ENCODE measurements around the gene DYNC2I2. TPM values are rescaled to one million over a fixed set of nuclear protein-coding genes. Genes with fewer than 3 reads are reported as not detected.
A peak's percentile ranks its signal among the peaks of the same experiment; 100 is the strongest.

Gene DYNC2I2
- polyA plus RNA-seq, 1 of the 3 experiments (the other 2 are of a cell fraction): 73.7 TPM

- ChIA-PET POLR2A (no interaction called here), CTCF (no interaction called here)
- no peaks in the 10 kb centered on the region for H3K79me2 ChIP-seq (ENCODE audit: insufficient read depth)
- H3K9me3 ChIP-seq: no peaks in the 10 kb centered on the region
- TF ChIP-seq, protein P1, sequence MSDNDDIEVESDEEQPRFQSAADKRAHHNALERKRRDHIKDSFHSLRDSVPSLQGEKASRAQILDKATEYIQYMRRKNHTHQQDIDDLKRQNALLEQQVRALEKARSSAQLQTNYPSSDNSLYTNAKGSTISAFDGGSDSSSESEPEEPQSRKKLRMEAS (IDR thresholded peaks at IDR 0.05; ENCODE audit: low read depth): no peak
- no peak for TF ChIP-seq JUND (IDR thresholded peaks at IDR 0.05)
- no peak overlapping the region for H3K9ac ChIP-seq
- H4K20me1 ChIP-seq (ENCODE audit: insufficient read depth): no peaks in the 10 kb centered on the region
- no peaks in the 10 kb centered on the region; a peak in 1 of 4 replicates for H3K4me1 ChIP-seq (ENCODE audit: control insufficient read depth in 1 of 2, insufficient read depth in 2 of 2, low read depth in 1 of 2, low read length in 1 of 2)
- 94% methylated on average over 5 of the region's 10 CpGs for WGBS (ENCODE audit: low lambda C conversion rate)
- no peaks in the 10 kb centered on the region for H3K9me2 ChIP-seq
- H3K4me3 ChIP-seq (ENCODE audit: low read depth in 2 of 2, low read length in 1 of 2): no peak overlapping the region
- DNase-seq: peak; percentile 16
- H2AFZ ChIP-seq (ENCODE audit: low read depth): no peak overlapping the region
- no peak overlapping the region for H3K4me2 ChIP-seq
- peaks cover 26 to 85% of the 10 kb centered on the region in 2 experiments for H3K36me3 ChIP-seq (replicated peaks in 1 of 2; ENCODE audit: control insufficient read depth in 1 of 2, insufficient read depth in 2 of 2, low read length in 1 of 2)
- no peaks in the 10 kb centered on the region for H3K27me3 ChIP-seq (ENCODE audit: insufficient read depth)
- no peak overlapping the region for H3K27ac ChIP-seq (ENCODE audit: low read depth in 2 of 2, low read length in 1 of 2)
- H3F3A ChIP-seq (replicated peaks; ENCODE audit: insufficient read depth): peaks cover 26% of the 10 kb centered on the region
Observed at GRCh38 chr9:128629136-128629535, 27.5 kb downstream of the DYNC2I2 start.

DNA sequence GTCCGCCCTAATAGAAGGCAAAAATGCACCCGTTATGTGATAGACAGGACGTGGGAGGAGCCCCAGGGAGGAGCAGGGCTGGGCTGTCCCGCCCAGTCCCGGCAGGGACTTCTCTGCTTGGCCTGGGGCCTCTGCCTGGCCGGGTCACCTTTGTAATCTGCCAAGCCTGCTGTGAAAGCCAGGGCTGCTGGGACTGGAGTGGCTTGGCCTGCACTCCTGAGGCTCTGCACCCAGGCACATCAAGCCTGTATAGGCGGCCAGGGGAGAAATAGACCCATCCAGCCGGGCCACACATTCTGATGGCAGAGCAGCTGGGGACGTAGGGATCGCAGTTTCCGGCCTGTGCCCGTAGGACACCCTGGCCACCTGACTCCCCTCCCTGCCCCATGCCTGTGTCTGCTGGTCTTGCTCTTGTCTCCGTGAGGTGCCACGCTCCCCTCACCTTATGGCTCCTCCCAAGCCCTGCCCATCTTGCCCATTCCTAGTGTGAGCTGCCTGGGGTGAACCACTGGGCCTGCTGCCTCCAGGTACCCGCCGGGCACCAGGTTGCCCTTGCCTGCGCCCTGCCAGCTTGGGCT is 28.1 kb downstream of the DYNC2I2 start:
- Histone ChIP-seq H3K4me2 (no peak overlapping the region), H4K20me1 (ENCODE audit: insufficient read depth) (no peaks in the 10 kb centered on the region), H3K4me3 (ENCODE audit: low read depth in 2 of 2, low read length in 1 of 2) (no peak overlapping the region), H3K27ac (ENCODE audit: low read depth in 2 of 2, low read length in 1 of 2) (no peak overlapping the region), H3K36me3 (replicated peaks in 1 of 2; ENCODE audit: control insufficient read depth in 1 of 2, insufficient read depth in 2 of 2, low read length in 1 of 2) (peaks cover 32 to 82% of the 10 kb centered on the region in 2 experiments), H3K79me2 (ENCODE audit: insufficient read depth) (no peaks in the 10 kb centered on the region), H2AFZ (ENCODE audit: low read depth) (no peak overlapping the region), H3K27me3 (ENCODE audit: insufficient read depth) (no peaks in the 10 kb centered on the region), H3F3A (replicated peaks; ENCODE audit: insufficient read depth) (peaks cover 26% of the 10 kb centered on the region), H3K9me2 (no peaks in the 10 kb centered on the region), H3K9me3 (no peaks in the 10 kb centered on the region), H3K9ac (no peak overlapping the region), H3K4me1 (ENCODE audit: control insufficient read depth in 1 of 2, insufficient read depth in 2 of 2, low read depth in 1 of 2, low read length in 1 of 2) (no peaks in the 10 kb centered on the region; a peak in 1 of 4 replicates)
- 93% methylated on average over 13 of the region's 17 CpGs for WGBS (ENCODE audit: low lambda C conversion rate)
- TF ChIP-seq FOXJ3 (CRISPR knock-in tag; IDR thresholded peaks at IDR 0.05) (no peak), GABPA (IDR thresholded peaks at IDR 0.05; ENCODE audit: low read depth) (no peak), ELF1 (IDR thresholded peaks at IDR 0.05) (no peak), TEAD4 (IDR thresholded peaks at IDR 0.05; ENCODE audit: borderline replicate concordance, insufficient read depth) (no peak), REST (IDR thresholded peaks at IDR 0.05; ENCODE audit: low read depth, low read length) (no peak), SIN3A (IDR thresholded peaks at IDR 0.05; ENCODE audit: borderline replicate concordance, low read depth, low read length) (no peak), RFX5 (IDR thresholded peaks at IDR 0.05; ENCODE audit: low read length) (no peak), SMC3 (IDR thresholded peaks at IDR 0.05; ENCODE audit: low read depth, low read length) (no peak), EP300 (IDR thresholded peaks at IDR 0.05; ENCODE audit: borderline replicate concordance in 1 of 2, low read depth in 1 of 2, low read length in 1 of 2) (no peak), YY1 (IDR thresholded peaks at IDR 0.05; ENCODE audit: low read depth) (no peak), CHD2 (IDR thresholded peaks at IDR 0.05; ENCODE audit: low read length, partially characterized antibody) (no peak), USF1 (IDR thresholded peaks at IDR 0.05; ENCODE audit: borderline replicate concordance, low read depth) (no peak), MXI1 (IDR thresholded peaks at IDR 0.05; ENCODE audit: low read depth, low read length) (no peak), GATA2 (CRISPR knock-in tag; IDR thresholded peaks at IDR 0.05) (no peak), PBX3 (IDR thresholded peaks at IDR 0.05) (no peak), POLR2AphosphoS5 (IDR thresholded peaks at IDR 0.05; ENCODE audit: low read depth, low read length) (no peak), IRF3 (IDR thresholded peaks at IDR 0.05; ENCODE audit: low read depth, low read length) (no peak), NRF1 (IDR thresholded peaks at IDR 0.05; ENCODE audit: low read depth, low read length) (no peak), RCOR1 (IDR thresholded peaks at IDR 0.05; ENCODE audit: low read length) (no peak), TAF1 (IDR thresholded peaks at IDR 0.05; ENCODE audit: borderline replicate concordance, low read depth, low read length) (no peak)
- CTCF ChIA-PET: no interaction called here
- peak; percentile 36 for DNase-seq
- POLR2A ChIA-PET: no interaction called here

All from SK-N-SH (cell line).